NCI-H526 treated with DMSO at 0.1 percent for 48 hours (cell line): Measurements from ENCODE around the gene STARD13.

Source experiments
- DNase-seq: peaks from one replicate; lab custom pipeline; 2025; lab: John Stamatoyannopoulos, UW

The STARD13 gene

DNA sequence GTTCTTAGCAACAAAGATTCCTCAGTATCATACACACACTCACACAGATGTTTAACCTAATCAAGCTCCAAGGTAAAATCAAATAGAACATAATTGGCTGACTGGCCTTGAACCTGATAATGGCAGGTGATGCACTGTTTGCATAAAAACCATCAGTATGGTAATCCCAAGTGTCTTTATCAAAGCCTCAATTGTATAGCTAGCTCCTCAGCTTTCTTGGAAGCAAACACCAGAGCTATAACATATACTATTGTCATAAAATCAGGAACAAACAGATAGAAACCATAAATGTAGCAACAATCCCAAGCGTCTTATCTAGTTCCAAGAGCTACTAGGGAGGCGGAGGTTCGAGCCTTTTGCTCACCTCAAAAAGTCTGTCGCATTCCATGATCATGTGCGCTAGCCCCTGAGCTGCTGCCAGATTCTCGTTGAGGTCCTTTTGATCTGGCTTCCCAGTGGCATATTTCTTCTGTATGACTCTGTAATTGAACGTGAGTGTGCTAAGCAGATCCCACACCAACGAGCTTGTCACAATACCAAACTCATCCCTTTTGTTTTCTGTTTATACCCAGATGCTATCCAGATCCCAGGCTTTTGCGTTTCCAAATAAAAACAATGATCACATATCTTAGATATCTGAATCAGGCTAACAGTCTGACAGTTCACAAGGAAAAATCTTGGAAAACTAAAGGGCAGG lies 174.0 kb downstream of the STARD13 start:
- DNase-seq, result peak; percentile 99

DNA sequence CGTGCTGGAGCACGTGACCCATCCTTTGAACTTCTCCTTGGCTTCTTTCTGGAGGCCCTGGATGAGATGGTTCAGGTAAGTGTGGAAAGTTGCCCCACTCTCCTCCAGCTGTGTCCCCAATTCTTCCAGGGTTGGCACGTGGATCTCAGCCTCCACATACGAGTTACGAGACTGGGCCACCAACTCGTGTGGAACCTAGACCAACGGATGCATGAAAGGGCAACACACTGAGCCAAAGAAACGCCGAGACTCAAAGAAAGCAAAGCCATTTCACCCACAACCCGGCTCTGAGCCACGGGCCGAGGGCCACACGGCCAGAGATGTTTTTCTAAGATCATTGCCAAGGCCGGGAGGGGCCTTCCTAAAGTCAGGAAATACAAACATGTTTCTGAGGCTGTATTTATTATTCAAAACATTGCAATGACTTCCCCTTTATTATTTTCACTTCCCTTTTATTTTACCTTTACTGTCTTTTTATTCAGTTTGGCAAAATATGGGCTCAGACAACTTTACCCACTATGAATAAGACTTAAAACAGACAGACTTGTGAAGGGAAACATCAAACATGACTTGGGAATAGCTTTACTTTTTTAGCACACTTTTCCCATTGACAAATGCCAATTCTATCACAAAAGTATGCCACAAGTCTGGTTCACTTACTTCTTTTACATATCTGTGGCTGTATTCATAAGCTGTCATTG lies 174.7 kb downstream of the STARD13 start:
- DNase-seq, result no peak

DNA sequence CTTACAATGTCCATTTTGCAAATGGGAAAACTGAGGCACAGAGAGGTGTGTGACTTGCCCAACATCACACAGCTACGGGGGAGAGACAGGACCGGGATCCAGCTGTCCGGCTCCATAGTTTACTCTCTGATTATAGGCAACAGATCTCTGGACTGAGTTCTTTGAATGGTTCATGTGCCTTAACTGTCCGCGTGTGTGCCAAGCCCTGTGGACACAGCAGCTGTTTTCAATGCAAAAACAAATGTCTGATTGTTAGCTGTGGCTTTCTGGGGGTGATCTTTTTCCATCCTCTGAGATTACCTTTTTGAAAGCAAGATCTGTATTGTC lies 175.2 kb downstream of the STARD13 start:
- DNase-seq, result no peak

DNA sequence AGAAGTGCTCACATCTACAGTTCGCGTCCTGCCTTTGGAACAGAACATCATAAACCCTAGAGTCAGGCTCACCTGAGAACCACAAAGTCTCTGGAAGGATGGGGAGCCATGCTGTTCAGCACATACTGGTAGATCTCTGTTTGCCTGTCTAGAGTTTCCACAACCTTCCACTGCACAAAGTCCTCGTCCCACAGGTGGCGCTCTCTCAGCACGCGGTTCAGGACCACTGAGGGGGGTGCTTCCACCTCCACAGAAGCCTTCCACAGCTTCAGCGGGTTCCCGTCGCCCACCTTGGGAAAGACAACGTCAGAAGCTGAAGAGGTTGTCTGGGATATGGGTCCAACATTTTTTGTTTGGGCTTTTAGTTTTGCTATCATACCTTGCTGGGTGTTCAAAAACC lies 175.8 kb downstream of the STARD13 start:
- DNase-seq, result no peak

GRCh38 chr13:33109271-33109697 lies 176.3 kb downstream of the STARD13 start:
- DNase-seq, result no peak

DNA sequence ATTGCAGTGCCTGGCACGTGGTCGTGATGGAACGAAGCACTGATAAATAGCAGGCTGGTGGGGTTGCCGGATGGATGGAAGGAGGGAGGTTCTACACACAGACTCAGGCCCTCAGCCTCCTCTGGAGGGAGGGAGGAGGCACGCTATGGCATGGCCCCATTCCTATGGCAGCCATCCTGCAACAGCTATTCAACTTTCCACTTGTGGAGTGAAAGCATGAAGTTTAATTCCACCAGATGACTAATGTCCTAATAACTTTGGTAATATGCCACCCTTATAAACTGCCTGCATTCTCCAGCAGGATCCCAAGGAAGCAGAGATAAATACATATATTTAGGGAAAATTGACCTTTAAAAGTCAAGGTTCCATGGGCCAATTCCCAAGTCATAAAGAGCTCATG lies 176.9 kb downstream of the STARD13 start:
- no peak for DNase-seq

- DNase-seq, result no peak
Observed at GRCh38 chr13:33107361-33107760, 178.2 kb downstream of the STARD13 start.

DNA sequence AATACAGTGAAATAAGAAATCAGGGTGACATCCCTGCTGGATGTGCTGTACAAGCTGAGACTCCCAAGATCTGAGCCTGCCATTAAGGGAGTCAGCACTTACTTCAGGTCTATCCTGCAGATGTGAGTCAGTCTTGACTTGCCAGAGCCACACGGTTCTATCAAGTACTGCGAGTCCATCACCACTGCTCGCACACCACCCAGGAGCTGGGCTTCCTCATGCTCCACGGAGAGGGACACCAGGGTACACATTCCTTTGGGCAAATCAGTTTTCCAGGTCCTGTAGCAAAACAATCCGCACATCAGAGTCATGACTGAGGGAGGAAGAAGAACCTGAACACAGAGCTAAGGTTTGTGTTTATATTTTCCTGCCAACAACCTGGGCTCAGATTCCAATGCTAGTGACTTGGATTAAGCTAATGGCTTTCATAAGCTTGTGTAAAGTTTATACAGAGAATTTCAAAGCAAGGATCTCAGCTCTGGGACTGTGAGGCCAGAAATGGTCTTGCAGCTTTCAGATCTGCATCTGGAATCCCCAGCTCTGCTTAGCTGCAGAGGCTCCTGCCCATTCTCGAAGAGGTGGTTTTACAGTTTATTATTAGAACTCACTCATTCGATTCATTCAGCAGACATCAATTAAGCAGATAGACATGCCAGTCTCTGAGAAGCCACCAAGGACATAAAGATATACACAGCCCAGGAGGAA lies 178.7 kb downstream of the STARD13 start:
- no peak for DNase-seq

DNA sequence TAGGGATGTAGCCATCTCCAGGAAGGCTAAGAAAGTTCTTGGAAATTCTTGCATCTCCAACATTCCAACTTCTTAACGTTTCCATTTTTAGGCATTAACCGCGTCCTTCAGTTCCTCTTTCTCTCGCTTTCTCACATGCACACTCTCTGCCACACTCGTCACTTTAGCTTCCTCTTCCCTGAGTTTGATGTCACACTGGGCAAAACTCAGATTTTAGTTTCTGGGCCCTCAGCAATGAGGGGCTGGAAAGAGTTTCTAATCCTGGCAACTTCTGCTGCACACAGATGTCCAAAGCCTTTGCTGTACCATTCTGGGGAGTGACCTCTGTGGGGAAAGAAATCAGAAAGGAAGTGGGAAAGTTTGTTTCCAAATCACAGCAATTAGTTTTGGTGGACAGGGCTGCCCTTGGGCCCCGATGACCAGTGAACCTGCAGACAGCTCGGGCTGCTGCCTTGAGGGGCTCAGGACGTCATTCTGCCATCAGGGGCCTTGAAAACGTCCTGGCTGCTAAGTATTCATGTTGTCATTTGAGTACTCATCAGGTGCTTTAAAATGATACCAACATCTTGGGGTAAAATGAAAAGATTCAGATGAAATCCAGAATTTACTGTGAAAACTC lies 180.1 kb downstream of the STARD13 start:
- DNase-seq, result no peak

- no peak for DNase-seq
Observed at GRCh38 chr13:33103457-33103856, 182.1 kb downstream of the STARD13 start.

- no peak for DNase-seq
Observed at GRCh38 chr13:33101835-33102234, 183.7 kb downstream of the STARD13 start.

DNA sequence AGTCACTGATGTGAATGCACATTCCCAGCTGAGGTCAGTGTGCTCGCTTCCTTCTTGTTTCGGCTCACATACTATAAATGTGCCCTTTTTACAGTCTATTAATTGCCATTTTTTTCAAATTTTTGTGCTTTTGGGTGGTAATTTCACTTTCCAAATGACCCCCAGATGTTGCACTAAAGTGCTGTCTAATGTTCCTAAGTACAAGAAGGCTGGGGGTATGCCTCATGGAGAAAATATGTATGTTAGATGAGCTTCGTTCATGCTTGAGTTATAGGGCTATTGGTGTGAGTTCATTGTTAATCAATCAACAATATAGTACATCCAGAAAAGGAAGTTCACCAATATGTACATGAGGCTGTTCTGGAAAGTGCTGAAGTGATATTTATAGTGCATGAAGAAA lies 184.7 kb downstream of the STARD13 start:
- no peak for DNase-seq

GRCh38 chr13:33099860-33100259 lies 185.7 kb downstream of the STARD13 start:
- DNase-seq, result no peak

- no peak for DNase-seq
Observed at GRCh38 chr13:33096886-33097605, 188.5 kb downstream of the STARD13 start.

DNA sequence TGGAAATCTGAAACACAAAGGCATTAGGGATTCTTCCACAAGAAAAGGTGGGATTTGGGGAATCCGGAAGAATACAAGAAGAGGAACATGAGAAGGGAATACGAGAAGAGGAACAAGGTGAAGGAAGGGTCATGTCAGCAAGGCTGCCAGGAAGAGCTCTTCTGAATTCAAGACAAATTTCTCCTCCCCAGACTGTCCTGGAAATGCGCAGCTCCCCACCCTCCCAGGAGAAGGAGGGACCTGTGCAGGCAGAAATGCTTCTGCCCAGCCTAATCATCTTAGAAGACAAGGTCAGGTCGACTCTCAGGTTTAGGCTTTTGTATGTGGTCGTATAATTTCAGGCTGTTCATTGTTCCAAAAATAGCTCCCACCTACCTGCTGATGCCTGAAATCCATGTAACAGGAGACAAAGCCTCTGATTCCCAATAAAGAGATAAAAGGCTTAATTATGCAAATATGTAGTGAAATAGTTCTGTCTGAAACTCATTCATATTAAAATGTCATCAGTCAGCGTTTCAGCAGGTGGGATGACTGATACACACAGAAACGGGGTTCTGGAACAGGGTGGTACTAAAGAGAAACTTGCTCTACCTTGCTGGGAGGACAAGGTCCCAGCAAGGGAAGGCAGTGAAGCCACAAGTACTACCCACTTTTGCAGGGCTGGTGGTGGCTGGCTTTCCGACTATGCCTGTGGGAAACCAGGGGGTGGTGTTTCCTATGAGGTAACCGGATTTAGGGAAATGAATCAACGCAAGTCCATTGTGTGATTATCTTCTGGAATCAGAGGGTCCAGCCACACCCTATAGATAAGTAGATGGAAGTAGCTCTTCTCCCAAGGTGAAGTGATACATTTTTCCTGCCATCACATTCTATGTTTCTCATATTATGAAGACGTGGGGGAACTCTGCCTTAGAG lies 193.2 kb downstream of the STARD13 start:
- DNase-seq, result peak; percentile 87

- DNase-seq, result no peak
Observed at GRCh38 chr13:33091415-33091774, 194.2 kb downstream of the STARD13 start.

GRCh38 chr13:33090755-33091414 lies 194.7 kb downstream of the STARD13 start:
- DNase-seq, result no peak

DNA sequence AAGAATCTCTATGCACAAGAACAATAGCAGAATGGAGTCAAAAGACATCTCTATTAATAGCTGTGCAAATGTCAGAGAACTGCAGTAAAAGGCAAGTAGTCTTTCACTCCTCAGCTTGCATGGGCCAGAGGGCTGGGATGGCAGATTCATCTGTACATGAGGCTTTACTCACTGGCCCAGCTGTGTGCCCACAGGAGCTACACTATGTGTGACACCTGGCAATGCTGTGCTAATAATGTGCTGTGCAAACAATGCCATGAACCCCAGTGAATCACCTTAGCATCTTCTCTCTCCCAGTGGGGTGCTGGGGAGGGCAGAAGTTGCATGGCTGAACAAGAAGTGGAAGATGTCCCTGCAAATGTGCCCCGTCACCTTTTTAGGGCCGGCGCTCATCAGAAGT lies 196.2 kb downstream of the STARD13 start:
- DNase-seq, result no peak

- DNase-seq, result no peak
Observed at GRCh38 chr13:33087790-33088189, 197.8 kb downstream of the STARD13 start.

DNA sequence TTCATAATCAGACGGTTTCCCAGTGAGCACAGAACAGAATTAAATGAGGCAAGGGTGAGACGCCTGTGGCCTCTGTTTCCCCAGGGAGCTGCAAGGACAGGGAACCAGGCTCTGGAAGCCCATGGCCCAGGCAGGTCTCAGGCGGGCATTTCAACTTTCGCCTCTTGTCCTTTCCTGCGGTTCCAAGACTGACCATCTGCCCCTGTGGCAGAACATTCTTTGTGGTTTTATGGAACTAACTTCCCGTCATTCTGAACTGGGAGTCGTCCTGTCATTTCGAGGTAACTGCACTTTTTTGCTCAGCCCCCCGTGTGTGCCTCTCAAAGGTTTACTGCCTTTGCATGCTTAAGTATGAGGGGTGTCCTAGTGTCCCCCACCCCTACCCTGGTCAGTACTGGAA lies 198.5 kb downstream of the STARD13 start:
- DNase-seq, result no peak

- no peak for DNase-seq
Observed at GRCh38 chr13:33083054-33083453, 202.5 kb downstream of the STARD13 start.
